ENCODE results near the gene MDM2.
A peak's percentile ranks its signal among the peaks of the same experiment; 100 is the strongest.
"Not testable (repeated sequence)": the region's sequence is repeated elsewhere in the genome, so short reads cannot be mapped to it uniquely, and the experiment has no call there.

Gene MDM2

DNA sequence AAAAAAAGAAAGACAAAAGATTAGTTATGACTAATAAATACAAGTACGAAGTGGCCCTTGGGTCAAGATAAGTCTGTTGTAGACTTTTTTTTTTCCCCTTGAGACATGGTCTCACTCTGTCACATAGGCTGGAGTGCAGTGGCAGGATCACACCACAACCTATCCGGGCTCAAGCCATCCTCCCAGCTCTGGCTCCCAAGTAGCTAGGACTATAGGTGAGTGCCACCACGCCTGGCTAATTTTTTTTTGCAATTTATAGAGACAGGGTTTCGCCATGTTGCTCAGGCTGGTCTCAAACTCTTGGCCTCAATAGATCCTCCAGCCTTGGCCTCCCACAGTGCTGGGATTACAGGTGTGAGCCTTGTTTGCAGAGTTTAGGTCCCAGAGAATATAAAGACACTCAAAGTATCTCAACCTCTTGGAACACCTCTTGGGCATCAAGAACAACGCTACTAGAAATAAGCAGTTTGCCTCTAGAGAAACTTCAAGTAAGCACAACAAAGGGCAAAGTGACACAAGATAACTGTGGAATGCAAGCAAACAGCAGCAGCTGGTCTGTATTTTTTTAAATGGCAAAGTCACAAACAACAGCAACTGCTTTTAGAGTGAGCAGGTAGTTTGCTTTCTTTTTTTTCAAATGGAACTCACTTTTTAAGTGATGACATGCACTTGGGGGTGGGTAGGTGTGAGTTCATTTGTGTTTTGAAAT lies 3.9 kb upstream of the MDM2 start:
- H3K9me3 ChIP-seq (ENCODE audit: low read length), result no peaks in the 10 kb centered on the region
- no peak overlapping the region for H2AFZ ChIP-seq (ENCODE audit: low read depth, low read length)
- H3K36me3 ChIP-seq (ENCODE audit: insufficient read depth, low read length), result no peaks in the 10 kb centered on the region
- no peaks in the 10 kb centered on the region for H3K4me1 ChIP-seq (ENCODE audit: insufficient read depth, low read length)
- H3K4me3 ChIP-seq (ENCODE audit: low read length), result no peak overlapping the region
- H3K27me3 ChIP-seq (ENCODE audit: insufficient read depth, low read length), result no peaks in the 10 kb centered on the region

DNA sequence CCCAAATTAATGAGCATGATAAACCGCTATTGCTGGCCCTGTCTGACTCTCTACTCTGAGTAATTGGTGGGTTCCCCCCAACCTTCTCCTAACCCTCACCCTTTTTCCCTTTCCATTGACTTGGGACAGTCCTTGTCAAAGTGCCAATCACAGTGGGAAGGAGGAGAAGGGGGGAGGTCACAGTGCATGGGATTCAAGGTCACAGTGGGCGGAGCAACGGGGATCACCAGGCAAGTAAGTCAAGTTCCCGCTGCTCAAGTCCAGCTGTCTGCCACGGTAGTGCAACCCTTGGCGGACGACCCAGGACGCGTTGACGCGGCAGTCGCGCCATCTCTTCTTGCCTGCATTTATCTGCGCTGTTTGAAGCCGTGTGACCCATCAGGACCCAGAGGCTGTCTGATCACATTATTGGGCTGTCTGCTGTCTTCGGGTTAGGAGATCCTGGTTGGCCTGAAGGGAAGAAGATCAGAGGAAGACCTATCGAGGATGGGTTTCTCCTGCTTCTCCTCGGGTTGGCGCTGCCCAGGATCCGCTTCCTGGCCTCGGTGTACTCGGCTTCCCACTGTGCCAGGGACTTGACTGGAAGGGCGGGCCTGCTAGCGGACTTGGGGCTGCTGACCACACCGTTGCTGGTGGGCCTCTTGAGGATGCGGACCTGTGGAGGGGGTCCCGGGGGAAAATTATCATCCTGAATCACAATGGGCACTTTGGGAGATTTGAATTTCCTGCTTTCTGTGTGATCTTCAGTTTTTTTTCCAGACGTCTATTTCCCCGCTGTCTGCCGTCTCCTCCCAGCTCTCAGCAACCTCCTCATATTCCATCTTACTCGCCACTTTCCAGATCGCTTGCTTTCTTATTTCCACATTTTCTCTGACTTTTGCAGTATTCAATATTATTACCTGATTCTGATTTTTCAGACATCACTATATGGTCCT lies 3.1 kb upstream of the MDM2 start:
- Histone ChIP-seq H3K27me3 (ENCODE audit: insufficient read depth, low read length) (no peaks in the 10 kb centered on the region), H3K36me3 (ENCODE audit: insufficient read depth, low read length) (peaks cover 4% of the 10 kb centered on the region), H3K4me1 (ENCODE audit: insufficient read depth, low read length) (no peaks in the 10 kb centered on the region), H3K9me3 (ENCODE audit: low read length) (no peaks in the 10 kb centered on the region), H3K4me3 (ENCODE audit: low read length) (no peak overlapping the region), H2AFZ (ENCODE audit: low read depth, low read length) (no peak overlapping the region)

DNA sequence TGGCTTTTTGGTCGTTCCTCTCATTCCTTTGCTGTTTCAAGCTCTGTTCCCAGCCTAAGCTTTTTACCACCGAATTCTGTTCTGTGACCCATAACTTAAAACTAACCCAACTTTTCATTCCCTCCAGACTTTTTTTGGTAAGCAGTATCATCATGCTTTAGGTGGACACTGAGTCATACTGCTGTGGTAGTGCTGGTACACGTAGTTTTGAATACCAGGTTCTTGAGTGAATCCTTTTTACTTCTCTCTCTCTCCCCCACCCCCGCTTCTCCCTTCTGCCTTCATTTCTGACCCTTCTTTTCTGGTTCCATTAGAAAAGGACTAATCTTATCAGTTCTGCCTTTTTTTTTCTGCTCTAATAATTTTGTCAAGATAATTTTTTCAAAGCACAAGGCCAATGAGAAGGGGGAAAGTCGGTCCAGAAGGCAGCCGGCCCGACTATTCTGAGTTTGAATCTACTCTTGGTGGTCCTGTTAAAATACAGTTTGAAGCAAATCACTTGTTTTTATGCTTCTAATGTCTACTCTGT lies 2.3 kb upstream of the MDM2 start:
- Histone ChIP-seq H3K27me3 (ENCODE audit: insufficient read depth, low read length) (no peaks in the 10 kb centered on the region), H3K9me3 (ENCODE audit: low read length) (no peaks in the 10 kb centered on the region), H3K4me1 (ENCODE audit: insufficient read depth, low read length) (no peaks in the 10 kb centered on the region), H3K36me3 (ENCODE audit: insufficient read depth, low read length) (peaks cover 9% of the 10 kb centered on the region), H2AFZ (ENCODE audit: low read depth, low read length) (no peak overlapping the region), H3K4me3 (ENCODE audit: low read length) (no peak overlapping the region)

DNA sequence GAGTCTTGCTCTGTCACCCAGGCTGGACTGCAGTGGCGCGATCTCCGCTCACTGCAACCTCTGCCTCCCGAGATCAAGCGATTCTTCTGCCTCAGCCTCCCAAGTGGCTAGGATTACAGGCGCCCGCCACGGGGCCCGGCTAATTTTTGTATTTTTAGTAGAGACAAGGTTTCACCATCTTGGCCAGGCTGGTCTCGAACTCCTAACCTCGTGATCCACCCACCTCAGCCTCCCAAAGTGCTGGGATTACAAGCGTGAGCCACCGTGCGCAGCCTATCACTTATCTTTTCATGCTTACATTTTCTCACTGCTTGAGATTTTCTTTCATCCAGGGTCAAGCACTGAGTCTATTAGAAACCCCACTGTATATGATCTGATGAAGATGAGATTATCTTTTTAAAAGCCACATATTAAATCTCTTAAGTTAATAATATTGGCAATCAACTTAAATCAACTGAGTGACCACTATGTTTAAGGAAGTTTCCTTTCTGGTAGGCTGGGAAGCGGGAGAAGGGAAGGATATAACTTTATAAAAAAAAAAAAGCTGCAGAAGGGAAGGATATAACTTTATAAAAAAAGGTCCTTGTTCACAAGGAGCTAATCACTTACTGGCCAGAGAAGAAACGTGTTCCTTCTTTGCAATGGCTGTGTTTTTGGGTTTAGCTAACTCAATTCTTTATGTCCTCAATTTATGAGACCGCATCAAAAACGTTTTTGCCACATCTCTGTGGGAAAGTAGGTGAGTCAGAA lies 1.3 kb upstream of the MDM2 start:
- no peaks in the 10 kb centered on the region for H3K27me3 ChIP-seq (ENCODE audit: insufficient read depth, low read length)
- no peaks in the 10 kb centered on the region for H3K9me3 ChIP-seq (ENCODE audit: low read length)
- peak overlapping the region; percentile 65 for H3K4me3 ChIP-seq (ENCODE audit: low read length)
- peak overlapping the region; percentile 83 for H2AFZ ChIP-seq (ENCODE audit: low read depth, low read length)
- peaks cover 1% of the 10 kb centered on the region for H3K4me1 ChIP-seq (ENCODE audit: insufficient read depth, low read length)
- peaks cover 16% of the 10 kb centered on the region for H3K36me3 ChIP-seq (ENCODE audit: insufficient read depth, low read length)

DNA sequence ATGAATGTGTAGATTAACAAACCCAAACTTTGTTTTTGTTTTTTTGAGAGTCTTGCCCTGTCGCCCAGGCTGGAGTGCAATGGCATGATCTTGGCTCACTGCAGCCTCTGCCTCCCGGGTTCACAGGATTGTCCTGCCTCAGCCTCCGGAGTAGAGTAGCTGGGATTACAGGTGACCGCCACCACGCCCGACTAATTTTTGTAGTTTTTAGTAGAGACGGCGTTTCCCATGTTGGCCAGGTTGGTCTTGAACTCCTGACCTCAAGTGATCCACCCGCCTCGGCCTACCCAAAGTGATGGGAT lies 752 bp upstream of the MDM2 start:
- H2AFZ ChIP-seq (ENCODE audit: low read depth, low read length), result peak overlapping the region; percentile 83
- H3K9me3 ChIP-seq (ENCODE audit: low read length); H3K27me3 ChIP-seq (ENCODE audit: insufficient read depth, low read length); H3K4me1 ChIP-seq (ENCODE audit: insufficient read depth, low read length): not testable (repeated sequence)
- peaks cover 19% of the 10 kb centered on the region for H3K36me3 ChIP-seq (ENCODE audit: insufficient read depth, low read length)
- H3K4me3 ChIP-seq (ENCODE audit: low read length), result peak overlapping the region; percentile 65

DNA sequence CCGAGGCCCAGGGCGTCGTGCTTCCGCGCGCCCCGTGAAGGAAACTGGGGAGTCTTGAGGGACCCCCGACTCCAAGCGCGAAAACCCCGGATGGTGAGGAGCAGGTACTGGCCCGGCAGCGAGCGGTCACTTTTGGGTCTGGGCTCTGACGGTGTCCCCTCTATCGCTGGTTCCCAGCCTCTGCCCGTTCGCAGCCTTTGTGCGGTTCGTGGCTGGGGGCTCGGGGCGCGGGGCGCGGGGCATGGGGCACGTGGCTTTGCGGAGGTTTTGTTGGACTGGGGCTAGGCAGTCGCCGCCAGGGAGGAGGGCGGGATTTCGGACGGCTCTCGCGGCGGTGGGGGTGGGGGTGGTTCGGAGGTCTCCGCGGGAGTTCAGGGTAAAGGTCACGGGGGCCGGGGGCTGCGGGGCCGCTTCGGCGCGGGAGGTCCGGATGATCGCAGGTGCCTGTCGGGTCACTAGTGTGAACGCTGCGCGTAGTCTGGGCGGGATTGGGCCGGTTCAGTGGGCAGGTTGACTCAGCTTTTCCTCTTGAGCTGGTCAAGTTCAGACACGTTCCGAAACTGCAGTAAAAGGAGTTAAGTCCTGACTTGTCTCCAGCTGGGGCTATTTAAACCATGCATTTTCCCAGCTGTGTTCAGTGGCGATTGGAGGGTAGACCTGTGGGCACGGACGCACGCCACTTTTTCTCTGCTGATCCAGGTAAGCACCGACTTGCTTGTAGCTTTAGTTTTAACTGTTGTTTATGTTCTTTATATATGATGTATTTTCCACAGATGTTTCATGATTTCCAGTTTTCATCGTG lies 612 bp downstream of the MDM2 start:
- Histone ChIP-seq H3K27me3 (ENCODE audit: insufficient read depth, low read length) (no peaks in the 10 kb centered on the region), H2AFZ (ENCODE audit: low read depth, low read length) (peak overlapping the region; percentile 83), H3K4me3 (ENCODE audit: low read length) (peak overlapping the region; percentile 65), H3K4me1 (ENCODE audit: insufficient read depth, low read length) (peaks cover 6% of the 10 kb centered on the region), H3K9me3 (ENCODE audit: low read length) (no peaks in the 10 kb centered on the region), H3K36me3 (ENCODE audit: insufficient read depth, low read length) (peaks cover 33% of the 10 kb centered on the region)

DNA sequence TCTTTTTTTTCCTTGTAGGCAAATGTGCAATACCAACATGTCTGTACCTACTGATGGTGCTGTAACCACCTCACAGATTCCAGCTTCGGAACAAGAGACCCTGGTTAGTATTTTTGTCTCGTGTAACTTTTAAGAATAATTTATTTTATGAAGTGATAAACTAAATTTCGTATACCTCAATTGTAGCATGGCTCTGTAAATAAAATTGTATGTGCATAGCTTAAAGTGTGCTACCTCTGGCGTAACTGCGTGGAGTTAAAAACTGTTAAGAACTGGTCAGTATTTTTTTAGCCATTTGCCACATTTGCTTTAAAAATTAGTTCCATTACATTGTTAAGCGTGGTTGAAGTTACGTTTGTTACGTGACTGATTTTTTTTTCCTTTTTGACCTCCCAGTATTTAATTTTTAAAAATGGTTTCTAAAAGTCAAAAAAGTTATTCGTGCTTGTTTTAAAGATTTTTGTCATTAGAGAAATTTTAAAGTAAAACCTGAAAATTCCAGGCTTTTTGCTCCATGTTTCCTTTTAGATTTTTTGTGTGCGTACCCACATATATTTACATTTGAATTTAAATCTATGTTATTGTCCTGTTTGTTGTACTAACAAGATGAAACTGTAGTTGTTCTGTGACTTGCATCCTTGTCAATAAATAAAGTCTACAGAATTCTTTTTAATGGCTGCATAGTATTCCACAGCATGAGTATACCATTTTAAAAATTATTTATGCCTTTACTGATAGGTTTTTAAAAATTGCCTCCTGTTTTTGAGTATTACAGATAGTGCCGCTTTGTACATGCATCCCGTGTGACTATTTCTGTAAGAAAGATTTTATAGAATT lies 1.4 kb downstream of the MDM2 start:
- Histone ChIP-seq H2AFZ (ENCODE audit: low read depth, low read length) (no peak overlapping the region), H3K36me3 (ENCODE audit: insufficient read depth, low read length) (peaks cover 41% of the 10 kb centered on the region), H3K9me3 (ENCODE audit: low read length) (no peaks in the 10 kb centered on the region), H3K27me3 (ENCODE audit: insufficient read depth, low read length) (no peaks in the 10 kb centered on the region), H3K4me1 (ENCODE audit: insufficient read depth, low read length) (peaks cover 8% of the 10 kb centered on the region), H3K4me3 (ENCODE audit: low read length) (peak overlapping the region; percentile 65)

DNA sequence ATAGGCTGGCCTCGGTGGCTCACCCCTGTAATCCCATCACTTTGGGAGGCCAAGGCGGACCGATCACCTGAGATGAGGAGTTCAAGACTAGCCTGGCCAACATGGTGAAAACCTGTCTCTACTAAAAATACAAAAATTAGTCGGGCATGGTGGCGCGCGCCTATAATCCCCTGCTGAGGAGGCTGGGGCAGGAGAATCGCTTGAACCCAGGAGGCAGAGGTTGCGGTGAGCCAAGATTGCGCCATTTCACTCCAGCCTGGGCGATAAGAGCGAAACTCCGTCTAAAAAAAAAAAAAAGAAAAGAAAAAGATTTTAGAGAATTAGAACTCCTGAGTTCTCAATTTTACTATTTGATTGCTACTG lies 2.0 kb downstream of the MDM2 start:
- peaks cover 47% of the 10 kb centered on the region for H3K36me3 ChIP-seq (ENCODE audit: insufficient read depth, low read length)

DNA sequence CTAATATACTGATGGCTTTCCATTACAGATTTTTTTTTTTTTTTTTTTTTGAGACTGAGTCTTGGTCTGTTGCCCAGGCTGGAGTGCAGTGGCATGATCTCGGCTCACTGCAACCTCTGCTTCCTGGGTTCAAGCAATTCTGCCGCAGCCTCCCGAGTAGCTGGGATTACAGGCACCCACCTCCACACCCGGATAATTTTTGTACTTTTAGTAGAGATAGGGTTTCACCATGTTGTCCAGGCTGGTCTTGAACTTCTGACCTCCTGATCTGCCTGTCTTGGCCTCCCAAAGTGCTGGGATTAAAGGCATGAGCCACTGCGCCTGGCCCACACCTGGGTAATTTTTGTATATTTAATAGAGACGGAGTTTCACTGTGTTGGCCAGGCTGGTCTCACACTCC lies 3.6 kb downstream of the MDM2 start:
- peaks cover 62% of the 10 kb centered on the region for H3K36me3 ChIP-seq (ENCODE audit: insufficient read depth, low read length)
- H3K9me3 ChIP-seq (ENCODE audit: low read length); H3K27me3 ChIP-seq (ENCODE audit: insufficient read depth, low read length); H2AFZ ChIP-seq (ENCODE audit: low read depth, low read length): not testable (repeated sequence)
- peak overlapping the region; percentile 65 for H3K4me3 ChIP-seq (ENCODE audit: low read length)
- H3K4me1 ChIP-seq (ENCODE audit: insufficient read depth, low read length), result peaks cover 11% of the 10 kb centered on the region

More for the DNA sequence above, 2.0 kb downstream of the MDM2 start:
- Histone ChIP-seq H3K4me3 (ENCODE audit: low read length) (peak overlapping the region; percentile 65), H3K4me1 (ENCODE audit: insufficient read depth, low read length) (peaks cover 11% of the 10 kb centered on the region)
- not testable (repeated sequence) for H3K9me3 ChIP-seq (ENCODE audit: low read length); H2AFZ ChIP-seq (ENCODE audit: low read depth, low read length); H3K27me3 ChIP-seq (ENCODE audit: insufficient read depth, low read length)

DNA sequence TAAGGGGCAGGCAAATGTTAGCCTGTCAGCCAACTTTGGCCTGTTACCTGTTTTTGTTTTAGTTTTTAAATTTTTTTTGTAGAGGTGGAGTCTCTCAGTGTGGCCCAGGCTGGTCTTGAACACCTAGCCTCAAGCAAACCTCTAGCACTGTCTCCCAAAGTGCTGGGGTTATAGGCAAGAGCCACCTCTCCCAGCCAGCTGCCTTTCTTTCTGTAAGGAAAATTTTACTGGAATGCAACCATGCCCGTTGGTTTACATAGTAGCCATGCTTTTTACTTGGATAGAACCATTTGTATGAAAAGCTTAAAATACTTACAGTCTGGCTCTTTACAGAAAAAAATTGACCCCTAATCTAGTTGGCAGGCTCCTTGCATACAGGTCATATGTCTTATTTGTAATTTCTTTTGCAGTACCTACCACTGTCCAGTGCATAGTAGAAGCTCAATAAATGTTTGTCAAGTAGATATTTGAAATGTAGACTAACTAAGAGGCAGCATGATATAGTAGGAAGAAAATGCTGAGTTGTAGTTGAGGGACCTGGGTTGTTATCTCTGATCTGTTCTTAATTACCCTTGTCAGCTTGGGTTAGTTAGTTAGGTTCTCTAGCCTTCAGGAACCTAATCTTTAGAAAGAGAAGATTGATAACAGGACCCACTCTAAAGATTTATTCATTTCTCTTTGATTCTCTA lies 4.7 kb downstream of the MDM2 start:
- Histone ChIP-seq H3K36me3 (ENCODE audit: insufficient read depth, low read length) (peaks cover 71% of the 10 kb centered on the region), H3K4me3 (ENCODE audit: low read length) (peak overlapping the region; percentile 65), H3K9me3 (ENCODE audit: low read length) (no peaks in the 10 kb centered on the region), H2AFZ (ENCODE audit: low read depth, low read length) (no peak overlapping the region), H3K27me3 (ENCODE audit: insufficient read depth, low read length) (no peaks in the 10 kb centered on the region), H3K4me1 (ENCODE audit: insufficient read depth, low read length) (peaks cover 11% of the 10 kb centered on the region)

DNA sequence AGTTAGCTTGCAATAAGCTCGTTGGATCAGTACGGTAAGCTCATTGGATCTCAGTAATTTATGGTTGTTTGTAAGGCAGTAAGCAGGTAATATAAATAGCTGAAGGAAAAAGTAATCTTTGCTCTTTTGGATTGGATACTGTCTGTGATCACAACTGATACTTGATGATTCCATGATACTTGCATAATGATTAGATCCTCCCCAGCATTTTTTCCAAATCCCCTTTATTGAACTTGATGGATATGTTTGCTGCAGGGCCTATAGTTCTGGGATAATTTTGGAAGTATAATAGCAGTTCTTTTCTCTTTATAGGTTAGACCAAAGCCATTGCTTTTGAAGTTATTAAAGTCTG lies 5.2 kb downstream of the MDM2 start:
- no peak overlapping the region for H2AFZ ChIP-seq (ENCODE audit: low read depth, low read length)
- no peaks in the 10 kb centered on the region for H3K27me3 ChIP-seq (ENCODE audit: insufficient read depth, low read length)
- peaks cover 76% of the 10 kb centered on the region for H3K36me3 ChIP-seq (ENCODE audit: insufficient read depth, low read length)
- peaks cover 11% of the 10 kb centered on the region for H3K4me1 ChIP-seq (ENCODE audit: insufficient read depth, low read length)
- peak overlapping the region; percentile 65 for H3K4me3 ChIP-seq (ENCODE audit: low read length)
- H3K9me3 ChIP-seq (ENCODE audit: low read length), result no peaks in the 10 kb centered on the region

Data from neuron (in vitro differentiated cells).